Activated CD4-positive, alpha-beta T cell treated with anti-CD3 and anti-CD28 coated beads for 1 hour (primary cell): ENCODE data around the gene HOXC10.

Experiments used
- DNase-seq: peaks from one replicate; pipeline ENCODE4 v3.0.0-alpha.2; 2020

The HOXC10 gene

DNA sequence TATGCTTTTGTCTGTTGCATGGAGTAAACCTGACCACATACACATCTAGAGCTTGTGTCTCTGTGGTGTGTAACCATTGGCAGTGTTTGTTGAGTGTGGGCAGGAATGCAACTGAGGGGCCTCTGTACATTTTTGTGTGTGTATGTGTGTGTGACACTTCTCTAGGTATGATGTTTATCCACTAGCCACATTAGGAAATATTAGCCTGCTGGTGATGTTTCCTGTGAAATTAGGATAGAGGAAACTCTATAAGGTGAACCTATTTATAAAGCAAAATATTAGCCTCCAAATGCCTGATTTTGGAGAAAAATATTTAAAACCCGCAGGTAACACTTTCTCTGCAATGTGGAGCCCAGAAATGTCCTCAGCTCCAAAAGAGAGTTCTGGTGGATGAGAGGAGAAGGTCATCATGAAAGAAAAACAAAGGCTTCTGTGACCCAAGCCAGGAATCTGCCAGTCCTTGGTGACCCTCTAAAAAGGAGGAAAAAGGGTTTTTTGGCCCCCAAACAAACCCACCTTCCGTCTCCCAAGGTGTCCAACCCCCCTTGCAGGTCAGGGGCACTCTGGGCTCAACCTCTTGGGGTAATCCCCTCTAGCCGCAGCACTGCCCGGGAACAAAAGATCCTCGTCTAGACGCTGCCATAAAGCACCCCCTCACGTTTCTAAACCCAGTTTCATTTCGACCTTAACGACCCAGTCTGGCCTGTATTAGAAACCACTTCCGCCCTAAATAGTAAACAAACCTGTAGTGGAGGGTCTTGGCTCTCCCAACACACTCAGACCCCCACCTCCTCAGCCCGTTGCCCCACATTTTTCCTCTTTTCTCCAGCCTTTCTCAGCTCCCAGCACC lies 7.1 kb upstream of the HOXC10 start:
- no peak for DNase-seq

DNA sequence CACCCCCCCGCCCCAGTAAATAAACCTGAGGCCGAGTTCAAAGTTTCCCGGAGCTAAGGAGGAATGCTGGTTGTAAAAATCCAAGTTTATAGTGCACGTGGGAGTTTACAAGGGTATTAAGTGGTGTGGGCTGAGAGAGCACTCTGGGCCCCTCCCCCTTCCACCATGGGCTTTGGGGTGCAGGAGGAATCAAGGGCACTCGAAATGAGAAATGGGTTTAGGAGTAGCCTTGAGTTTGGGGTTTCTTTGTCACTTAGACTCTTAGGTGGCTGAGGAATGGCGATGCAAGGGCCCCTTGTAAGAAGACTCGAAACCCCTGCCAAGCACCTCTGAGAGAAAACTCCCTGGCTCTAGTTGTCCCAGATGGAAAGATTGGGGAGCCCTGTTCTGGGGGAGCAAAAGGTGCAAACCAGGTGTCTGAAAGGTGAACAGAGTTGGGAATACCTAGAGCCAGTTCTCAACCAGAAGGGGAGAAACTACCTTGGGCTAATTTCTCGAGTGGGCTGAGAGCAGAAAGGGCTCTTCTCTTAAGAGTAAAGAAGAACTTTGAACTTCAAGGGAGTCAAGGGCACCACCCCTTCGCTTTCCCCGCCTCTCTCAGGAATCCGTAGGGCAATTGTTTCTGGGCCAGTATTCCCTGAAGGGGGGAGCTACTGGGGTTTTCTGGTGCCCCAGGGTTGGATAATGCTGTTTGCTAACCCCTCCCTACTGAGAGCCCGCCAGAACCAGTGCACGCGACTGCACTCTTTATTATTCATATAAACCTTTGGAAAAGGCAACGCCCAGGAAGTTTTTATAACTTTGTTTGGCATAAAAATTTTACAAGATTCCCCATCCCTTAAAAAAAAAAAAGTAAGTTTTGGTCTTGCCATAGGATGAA lies 6.2 kb upstream of the HOXC10 start:
- DNase-seq = no peak

DNA sequence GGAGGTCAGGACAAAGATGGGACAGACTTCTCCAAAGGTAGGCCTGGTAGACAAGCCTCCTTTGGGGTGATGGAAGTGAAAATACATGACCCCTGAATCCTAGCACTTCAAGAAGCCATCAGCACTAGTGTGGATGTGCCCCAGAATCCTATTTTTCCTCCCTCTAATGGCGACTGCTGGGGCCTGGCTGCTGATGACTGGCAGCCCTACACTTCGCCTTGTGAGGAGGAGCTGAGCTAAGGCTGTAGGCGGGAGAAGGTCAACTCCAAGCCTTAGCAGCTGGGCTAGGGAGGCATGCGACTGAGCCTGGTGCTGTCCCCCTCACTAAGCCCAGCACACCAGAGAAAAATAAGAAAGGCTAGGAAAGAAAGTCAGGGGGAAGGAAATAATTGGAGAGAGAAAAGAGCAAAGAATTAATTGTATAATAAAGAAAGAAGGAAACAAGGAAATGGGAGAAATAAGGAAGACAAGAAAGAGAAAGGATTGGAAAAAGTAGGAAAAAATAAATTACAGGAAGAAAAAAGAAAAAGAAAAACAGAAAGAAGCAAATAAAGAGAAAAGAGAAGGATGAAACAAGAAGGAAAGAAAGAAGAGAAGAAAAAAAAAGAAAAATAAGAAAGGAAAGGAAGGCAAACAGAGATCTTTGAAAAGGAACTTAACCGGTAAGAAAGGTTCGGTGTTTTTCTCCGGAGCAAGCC lies 4.7 kb upstream of the HOXC10 start:
- no peak for DNase-seq

DNA sequence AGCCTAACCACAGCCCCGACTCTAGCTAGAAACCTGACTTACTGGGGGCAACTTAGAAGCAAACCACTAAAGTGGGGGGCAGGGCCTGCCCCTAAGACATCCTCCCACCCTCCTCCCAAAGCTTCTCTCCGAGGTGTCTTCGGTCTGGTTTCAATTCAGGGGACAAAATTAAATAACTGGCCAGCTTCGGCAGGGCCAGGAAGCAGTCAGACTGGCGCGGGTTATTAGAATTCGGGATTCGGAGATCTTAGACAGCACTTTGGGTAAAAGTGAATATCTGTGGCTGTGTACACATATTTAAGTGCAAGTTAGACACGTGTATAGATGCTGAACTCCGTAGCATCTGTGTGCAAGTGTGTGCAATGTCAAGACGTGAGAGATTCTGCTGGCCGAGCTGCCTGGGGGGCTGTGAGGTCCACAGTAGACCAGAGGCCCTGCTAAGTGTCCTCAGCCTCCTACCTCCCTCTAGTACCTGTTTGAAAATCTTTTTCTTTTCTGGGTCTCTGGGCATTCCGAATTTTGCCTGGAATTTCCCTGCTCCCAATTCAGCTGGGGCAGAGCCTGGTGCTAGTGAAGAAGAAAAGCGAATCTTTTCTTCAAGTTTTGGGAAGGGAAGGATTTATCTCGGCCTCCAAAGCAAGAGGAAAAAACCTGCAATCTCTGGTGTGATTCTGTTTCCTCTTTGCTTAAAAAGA lies 4.0 kb upstream of the HOXC10 start:
- DNase-seq = no peak

DNA sequence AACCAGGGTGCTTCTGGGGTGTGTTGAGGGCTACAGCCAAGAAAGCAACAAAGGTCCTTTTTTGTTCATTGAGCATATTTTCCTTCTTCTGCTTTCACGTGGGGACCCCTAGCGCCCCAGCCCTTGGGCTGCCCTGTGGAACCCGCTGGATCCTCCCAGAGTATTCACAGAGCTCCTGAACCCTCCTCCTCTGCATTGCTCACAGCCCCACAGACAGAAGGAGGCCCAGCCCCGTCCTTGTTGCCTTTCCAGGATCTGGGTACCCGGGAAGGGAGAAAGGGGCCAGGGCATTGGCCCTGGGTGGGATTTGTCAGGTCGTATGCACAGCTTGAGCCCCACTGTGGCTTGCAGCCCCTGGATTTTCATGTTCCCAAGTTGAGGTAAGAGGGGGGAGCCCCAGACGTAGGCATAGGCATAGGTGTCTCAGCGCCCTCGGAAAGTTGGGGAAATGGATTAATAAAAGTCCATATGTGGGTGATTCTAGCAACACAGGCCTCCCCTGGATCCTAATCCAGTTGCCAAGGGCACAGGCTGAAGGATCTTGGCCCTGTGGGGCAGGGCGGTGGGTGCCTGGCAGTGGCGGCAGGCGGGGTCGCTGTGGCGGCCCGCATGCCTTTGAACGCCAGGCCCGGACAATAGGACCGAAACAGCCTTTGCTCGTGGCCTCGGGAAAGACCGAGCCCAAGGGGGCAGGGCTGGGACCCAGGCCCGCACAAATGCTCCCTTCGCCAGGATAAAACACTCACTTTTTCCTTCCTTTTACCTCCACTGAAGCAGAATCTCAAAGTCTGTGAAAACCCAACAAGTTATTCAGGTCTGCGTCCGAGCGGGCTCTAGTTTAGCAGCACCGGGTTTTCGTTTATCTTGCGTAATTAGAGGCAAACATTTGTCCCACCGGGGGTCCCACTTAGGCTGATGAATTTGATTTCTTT lies 3.0 kb upstream of the HOXC10 start:
- no peak for DNase-seq

DNA sequence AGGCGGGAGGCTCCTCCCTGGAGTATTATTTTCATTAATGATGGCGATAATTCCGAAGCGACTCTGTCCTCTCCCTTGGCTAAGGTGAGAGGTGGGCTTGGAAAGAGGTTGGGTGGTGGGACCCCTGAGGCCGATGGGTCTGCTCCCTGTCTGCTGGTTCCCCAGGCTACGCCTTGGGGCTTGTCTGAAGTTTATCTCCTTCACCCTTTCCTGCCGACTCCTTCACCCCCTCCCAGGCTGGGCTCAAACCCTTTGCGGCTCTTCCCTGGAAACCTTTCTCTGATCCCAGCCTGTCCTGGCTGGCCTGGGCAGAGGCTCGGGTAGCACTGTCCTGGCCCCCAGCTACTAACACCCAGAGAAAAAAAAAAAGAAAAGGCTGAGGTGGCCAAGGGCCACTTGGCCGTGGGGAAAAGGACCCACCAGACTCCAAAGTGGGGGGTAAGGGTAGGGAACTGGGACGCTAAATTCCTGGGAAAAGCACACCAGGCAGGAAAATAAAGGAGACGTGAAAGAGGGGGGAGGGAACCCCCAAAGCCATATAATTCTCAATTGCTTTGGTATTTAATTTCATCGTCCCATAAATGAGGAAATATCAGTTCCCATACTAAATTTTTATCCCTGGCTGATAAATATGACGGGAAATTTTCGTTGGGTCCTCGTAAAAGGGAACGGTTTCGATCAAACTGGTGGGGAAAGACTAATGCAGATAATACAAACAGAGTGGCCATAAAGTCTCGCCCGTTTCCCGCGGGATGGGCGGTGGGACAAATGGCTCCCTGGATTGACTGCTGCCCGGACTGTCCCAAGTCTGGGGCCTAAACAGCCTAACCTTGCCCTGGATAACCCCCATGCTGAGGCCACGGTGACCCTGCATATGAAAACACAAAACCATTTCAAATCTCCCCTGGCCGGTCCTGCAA lies 2.0 kb upstream of the HOXC10 start:
- no peak for DNase-seq

DNA sequence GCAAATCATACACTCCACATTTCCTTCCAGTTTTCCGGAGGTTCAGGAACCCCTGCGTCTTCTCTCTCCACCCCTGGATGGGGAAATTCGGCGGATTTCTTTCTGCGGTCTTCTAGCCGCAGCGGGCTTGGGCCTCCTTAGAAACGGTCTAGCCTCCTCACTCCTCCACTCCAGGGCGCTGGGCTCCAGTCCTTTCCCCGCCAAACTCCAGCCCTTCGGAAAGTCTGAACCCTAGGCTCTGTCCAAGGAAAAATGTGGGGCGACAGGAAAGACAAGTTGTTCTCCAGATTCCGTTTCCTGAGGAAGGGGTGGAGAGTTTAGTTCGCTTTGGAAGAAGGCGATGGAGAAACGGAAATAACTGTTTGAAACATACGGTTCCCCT lies 1.4 kb upstream of the HOXC10 start:
- DNase-seq = no peak

DNA sequence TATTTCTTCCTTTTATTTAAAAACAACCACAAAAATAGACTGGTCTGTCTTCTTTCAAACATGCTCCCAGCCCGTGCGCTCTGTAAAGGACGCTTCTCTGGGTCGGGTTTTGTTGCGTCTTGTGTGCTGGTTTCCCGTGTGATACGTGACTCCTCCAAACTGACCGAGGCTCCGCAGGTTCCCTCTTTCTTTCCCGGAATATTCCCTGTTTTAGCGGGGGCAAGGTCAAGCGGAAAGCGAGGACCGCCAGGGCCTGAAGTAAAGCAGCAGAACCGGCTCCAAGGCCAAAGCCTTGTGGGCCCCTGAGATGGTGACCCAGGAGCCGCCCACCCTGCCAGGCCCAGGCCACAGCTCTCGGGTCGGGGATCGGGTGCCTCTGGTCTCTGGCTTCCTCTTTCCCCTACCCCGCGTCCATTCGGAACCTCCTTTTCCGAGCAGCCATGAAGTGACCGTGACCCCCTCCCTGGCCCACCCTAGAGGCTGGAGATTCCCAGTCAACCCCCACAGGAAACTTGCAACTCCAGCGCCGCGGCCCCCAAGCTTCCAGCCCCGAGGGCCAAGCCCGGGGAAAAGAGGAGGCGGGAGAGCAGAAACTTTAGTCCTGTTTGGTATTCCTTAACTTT lies 885 bp upstream of the HOXC10 start:
- no peak for DNase-seq

DNA sequence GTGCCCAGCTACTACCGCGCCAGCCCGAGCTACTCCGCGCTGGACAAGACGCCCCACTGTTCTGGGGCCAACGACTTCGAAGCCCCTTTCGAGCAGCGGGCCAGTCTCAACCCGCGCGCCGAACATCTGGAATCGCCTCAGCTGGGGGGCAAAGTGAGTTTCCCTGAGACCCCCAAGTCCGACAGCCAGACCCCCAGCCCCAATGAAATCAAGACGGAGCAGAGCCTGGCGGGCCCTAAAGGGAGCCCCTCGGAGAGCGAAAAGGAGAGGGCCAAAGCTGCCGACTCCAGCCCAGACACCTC lies 697 bp downstream of the HOXC10 start:
- DNase-seq = no peak

DNA sequence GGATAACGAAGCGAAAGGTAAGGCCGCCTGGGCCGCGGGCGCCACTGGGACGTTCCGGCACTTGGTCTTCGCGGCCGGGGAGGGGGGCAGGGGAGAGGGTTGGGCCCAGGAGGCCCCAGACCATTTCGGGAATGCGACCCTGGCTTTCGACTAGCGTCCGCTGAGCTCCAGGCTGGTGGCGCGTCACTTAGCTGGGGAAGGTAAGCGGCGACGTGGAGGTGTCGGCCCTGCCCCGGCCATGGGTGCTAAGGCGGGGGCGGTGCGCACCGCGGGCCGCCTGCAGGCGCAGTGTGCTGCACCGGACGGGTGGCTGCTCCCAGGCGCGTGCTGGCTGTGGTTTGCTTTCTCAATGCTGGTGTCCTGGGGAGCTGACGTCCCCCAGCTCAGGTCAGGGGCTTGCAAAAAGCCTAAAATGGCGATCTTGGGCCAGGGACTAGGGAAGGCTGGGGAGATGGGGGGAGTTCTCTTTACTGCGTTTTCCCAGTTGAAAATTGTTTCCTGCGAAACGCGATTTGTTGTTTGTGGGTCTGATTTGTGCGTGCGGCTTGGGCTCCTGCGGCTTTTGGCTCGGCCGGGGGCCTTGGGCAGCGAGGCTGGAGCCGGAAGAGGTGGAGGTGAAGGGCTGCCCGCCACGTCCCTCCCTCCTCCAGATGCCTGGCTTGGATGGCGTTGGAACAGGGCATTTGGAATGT lies 1.2 kb downstream of the HOXC10 start:
- no peak for DNase-seq

DNA sequence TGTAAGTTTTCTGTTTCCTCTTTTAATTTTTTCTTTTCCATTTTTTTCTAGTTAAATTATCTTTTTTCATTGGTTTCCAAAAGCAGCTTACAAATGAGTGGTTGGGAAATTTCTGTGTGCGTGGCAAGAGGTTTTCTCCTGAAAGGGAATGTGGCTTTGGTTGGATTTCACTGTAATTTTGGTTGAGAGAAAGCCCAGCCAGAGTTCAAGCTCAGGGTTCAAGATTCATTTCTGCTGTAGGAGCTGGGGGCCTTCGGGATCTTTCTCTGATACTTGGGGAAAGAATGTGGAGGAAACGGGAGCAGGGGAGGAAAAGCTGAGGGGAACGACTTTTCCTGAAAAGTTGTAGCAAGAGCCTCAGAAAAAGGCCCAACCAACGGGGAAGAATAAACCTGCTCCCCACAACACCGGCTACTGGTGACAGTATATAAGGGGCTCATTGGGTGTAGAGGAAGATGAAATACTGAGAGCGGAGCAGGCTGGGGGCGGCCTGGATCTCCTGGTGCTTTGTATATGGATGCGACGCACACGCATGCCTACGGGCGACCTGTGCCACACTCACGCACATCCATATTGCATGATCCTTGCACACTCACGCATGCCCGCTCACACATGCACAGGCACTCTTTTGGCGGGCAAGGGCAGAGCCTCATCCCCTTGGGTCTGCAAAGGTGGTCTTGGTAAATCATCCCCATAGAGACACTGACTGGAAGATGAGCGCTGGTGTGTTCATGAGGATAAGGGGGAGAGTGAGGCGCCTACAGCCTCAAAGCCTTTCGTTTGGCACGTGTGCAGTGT lies 1.9 kb downstream of the HOXC10 start:
- no peak for DNase-seq

DNA sequence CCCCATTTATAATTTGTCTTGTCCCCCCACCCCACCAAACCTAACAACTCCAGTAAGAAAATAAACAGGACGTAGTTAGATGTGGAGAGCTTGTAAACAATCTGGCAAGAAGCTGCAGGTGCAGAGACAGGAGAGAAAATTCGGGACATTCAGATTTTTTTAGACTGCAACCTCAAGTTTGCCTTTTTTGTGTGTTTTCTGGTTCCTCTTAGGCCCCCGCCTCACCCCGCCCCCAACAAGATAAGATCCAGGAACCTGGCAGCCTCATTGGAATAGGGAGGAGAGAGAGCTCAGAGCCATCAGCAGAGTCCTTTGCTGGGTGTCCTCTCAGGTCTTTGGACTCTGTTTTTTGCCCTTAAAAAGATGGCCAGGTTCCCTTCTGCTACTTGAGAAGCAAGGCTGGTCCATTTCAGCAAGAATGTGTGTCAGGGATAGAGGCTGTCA lies 2.9 kb downstream of the HOXC10 start:
- DNase-seq = no peak

DNA sequence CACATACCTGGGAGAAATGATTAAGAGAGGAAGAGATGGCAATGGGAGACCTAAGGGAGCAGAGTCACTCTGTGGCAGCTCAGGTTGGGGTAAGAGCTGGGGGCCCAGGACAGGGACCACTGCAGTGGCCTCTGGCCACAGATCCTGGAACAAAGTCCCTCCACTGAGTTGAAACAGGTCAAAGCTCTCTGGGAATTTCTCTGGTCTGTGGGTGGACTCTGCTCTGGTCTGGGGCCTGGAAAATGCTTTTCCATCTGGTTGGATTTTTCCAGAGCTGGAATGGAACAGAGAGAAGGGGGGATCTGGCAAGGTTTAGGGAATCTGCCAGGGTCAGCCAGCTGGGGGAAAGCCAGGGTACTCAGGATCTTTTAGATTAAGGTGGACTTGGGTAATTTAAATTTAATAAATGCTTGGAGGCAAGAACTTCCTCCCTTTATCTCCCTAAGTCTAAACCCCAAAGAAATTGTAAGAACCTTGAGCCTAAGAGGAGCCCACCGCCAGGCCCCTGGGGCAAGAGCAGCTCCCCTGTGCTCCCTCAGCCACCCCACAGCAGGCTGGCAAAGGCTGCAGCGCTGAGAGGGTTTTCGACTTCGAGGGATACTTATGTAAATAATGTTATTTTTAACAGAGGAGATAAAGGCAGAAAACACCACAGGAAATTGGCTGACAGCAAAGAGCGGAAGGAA lies 3.7 kb downstream of the HOXC10 start:
- no peak for DNase-seq

DNA sequence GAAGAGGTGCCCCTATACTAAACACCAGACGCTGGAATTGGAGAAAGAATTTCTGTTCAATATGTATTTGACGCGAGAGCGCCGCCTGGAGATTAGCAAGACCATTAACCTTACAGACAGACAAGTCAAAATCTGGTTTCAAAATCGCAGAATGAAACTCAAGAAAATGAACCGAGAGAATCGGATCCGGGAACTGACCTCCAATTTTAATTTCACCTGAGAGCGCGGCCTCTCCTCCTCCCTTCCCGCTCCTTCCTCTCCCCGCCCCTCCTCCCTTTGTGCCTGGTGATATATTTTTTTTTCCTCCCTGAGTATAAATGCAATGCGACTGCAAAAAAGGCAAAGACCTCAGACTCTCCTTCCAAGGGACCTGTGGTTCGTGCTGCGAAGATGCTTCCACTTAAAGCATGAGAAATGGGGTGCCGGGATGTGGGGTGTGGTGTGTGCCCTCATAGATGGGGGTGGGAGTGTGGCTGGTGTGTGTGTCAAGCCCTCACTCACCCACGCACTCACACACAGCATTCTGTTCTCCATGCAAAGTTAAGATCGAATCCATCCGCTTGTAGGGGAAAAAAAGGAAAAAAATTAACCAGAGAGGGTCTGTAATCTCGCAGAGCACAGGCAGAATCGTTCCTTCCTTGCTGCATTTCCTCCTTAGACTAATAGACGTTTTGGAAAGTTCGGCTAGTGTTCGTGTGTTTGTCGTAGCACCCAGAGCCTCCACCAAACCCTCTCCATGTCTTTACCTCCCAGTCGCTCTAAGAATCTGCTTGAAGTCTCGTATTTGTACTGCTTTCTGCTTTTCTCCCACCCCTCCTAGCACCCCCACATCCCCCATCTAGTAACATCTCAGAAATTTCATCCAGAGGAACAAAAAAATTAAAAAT lies 4.5 kb downstream of the HOXC10 start:
- no peak for DNase-seq

DNA sequence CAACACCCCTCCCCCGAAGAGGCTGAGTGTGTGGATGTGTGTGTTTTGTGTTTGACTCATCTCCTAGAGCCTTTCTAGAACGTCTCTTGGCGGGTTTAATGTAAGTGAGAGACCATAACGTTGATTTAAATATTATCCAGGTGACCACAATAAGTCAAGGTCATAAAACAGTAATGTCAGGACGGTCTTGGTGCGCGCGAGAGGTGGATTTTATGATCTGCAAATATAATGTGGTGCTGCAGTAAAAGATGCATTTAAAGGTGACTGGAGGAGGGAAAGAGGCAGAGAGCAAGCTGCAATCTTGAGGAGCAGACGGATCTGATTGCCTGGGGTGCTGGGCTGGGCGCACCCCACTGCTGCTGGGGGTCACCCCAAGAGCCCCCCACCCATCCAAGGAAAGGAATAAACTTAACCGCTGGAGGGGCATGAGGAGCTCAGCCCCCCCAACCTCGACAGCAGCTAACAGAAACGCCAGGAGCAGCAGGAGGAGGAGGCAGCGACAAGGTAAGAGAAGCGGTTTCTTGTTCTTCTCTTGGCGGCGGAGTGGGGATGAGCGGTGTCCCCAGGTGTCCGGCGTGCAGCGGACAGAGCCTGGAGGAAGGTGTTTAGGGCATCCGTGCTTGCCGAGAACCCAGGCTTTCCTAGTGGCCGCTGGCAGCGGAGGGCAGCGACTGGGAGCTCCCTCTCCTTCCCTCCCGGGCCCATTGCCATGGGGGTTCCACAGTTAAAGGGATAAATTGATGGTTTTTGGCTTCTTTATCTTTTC lies 5.5 kb downstream of the HOXC10 start:
- no peak for DNase-seq

DNA sequence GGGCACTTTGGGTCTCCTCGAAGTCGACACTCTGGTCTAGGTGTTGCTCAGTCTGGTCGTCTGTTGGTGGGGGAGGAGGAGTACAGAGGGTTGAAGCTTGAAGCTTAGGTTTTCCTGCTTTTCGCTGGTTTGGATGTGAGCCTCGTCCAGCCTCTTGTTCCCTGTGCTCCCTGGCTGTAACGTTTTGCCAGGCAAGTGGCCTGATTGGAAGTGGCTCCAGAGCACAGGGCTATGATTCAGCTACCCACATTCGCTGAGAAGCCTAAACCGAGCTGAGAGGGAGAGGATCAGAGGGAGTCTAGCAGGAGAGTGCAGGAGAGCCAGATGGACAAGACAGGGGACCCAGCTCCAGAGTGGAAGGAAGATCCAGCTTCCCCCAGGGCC lies 6.1 kb downstream of the HOXC10 start:
- DNase-seq = no peak
